Smooth muscle cell (in vitro differentiated cells): ENCODE data around the gene KCNK18. TPM values are rescaled to one million over a fixed set of nuclear protein-coding genes. Genes with fewer than 3 reads are reported as not detected.

Experiments
- DNase-seq: peaks from one replicate; lab custom pipeline; 2025; ENCODE audit not compliant: unreplicated experiment; lab: John Stamatoyannopoulos, UW
- H2AFZ ChIP-seq: fragments of 200-600 bp; sonication (generic); 2 replicates; pipeline ENCODE4 v1.6.0; 2016; ENCODE audit warnings: antibody characterized with exemption, low read depth, mild to moderate bottlenecking
- H3F3A ChIP-seq: fragments of 200-600 bp; sonication (generic); 2 replicates; pipeline ENCODE4 v1.6.0; 2017; ENCODE audit warnings: antibody characterized with exemption, low read depth
- H3K27ac ChIP-seq: fragments of 200-600 bp; sonication (generic); 2 replicates; pipeline ENCODE4 v1.5.1; 2016; ENCODE audit warnings: low read depth, mild to moderate bottlenecking
- H3K27me3 ChIP-seq: fragments of 200-600 bp; sonication (generic); 2 replicates; pipeline ENCODE4 v1.6.1; 2016; ENCODE audit warnings: low read depth, mild to moderate bottlenecking
- H3K36me3 ChIP-seq: fragments of 200-600 bp; sonication (generic); 2 replicates; pipeline ENCODE4 v1.5.1; 2016; ENCODE audit warnings: low read depth
- H3K4me1 ChIP-seq: fragments of 200-600 bp; sonication (generic); 2 replicates; pipeline ENCODE4 v1.5.1; 2016; ENCODE audit warnings: low read depth
- H3K4me2 ChIP-seq: fragments of 200-600 bp; sonication (generic); 2 replicates; pipeline ENCODE4 v1.6.0; 2016; ENCODE audit warnings: mild to moderate bottlenecking
- H3K4me3 ChIP-seq: fragments of 200-600 bp; sonication (generic); 2 replicates; pipeline ENCODE4 v1.5.1; 2016; ENCODE audit warnings: mild to moderate bottlenecking
- H3K79me2 ChIP-seq: fragments of 200-600 bp; sonication (generic); 2 replicates; pipeline ENCODE4 v1.6.0; 2016; ENCODE audit warnings: low read depth, mild to moderate bottlenecking
- H3K9ac ChIP-seq: fragments of 200-600 bp; sonication (generic); 2 replicates; pipeline ENCODE4 v1.6.0; 2016; ENCODE audit warnings: low read depth
- H3K9me3 ChIP-seq: fragments of 200-600 bp; sonication (generic); replicated peaks from 2 replicates; pipeline ENCODE4 v1.5.1; 2016; ENCODE audit warnings: low read depth
- H4K20me1 ChIP-seq: fragments of 200-600 bp; sonication (generic); 2 replicates; pipeline ENCODE4 v1.6.0; 2016; ENCODE audit warnings: low read depth
- CTCF ChIP-seq: fragments of 200-600 bp; sonication (generic); IDR thresholded peaks from 2 replicates; pipeline ENCODE4 v1.5.1; 2017; ENCODE audit warnings: borderline replicate concordance, mild to moderate bottlenecking, antibody characterized with exemption; ENCODE audit not compliant: insufficient read depth, poor library complexity, severe bottlenecking
- WGBS: methylation state at CpG from one replicate; pipeline ENCODE4 v1.1.7; 2016; ENCODE audit warnings: low lambda C conversion rate; 5-methylcytosine and 5-hydroxymethylcytosine counted together
- polyA plus RNA-seq: library from polyadenylated mRNA; unstranded; fragments of >200 nt; fragmentation: Nextera tagmentation; extraction: Ambion mirVana; gene quantifications from 2 replicates; pipeline ENCODE4 v1.2.1, GENCODE V29; 2016
- total RNA-seq: library from RNA; depleted of rRNA; stranded (reverse); fragments of >200 nt; gene quantifications from 2 replicates; pipeline ENCODE4 v1.2.3, GENCODE V29; 2014

KCNK18 gene
- total and polyA plus RNA-seq, 2 experiments from 2014 or later: not detected

- Histone ChIP-seq H3K27ac (no peak overlapping the region), H3K4me1 (peaks cover 4% of the 10 kb centered on the region), H4K20me1 (no peaks in the 10 kb centered on the region), H2AFZ (no peak overlapping the region), H3K79me2 (no peaks in the 10 kb centered on the region), H3K36me3 (no peaks in the 10 kb centered on the region), H3K4me2 (no peak overlapping the region), H3K4me3 (no peak overlapping the region), H3K27me3 (peaks cover 49% of the 10 kb centered on the region), H3F3A (no peaks in the 10 kb centered on the region), H3K9me3 (no peaks in the 10 kb centered on the region), H3K9ac (no peak overlapping the region)
- no peak for DNase-seq
- TF ChIP-seq CTCF: no peak
- 90% methylated on average over 8 of the region's 8 CpGs for WGBS
Measured at GRCh38 chr10:117218654-117219053, 21.4 kb downstream of the KCNK18 start.

- Histone ChIP-seq H3K4me1 (peaks cover 4% of the 10 kb centered on the region), H3F3A (no peaks in the 10 kb centered on the region), H3K4me3 (no peak overlapping the region), H3K4me2 (no peak overlapping the region), H4K20me1 (no peaks in the 10 kb centered on the region), H3K27me3 (peaks cover 23% of the 10 kb centered on the region), H3K79me2 (no peaks in the 10 kb centered on the region), H3K36me3 (no peaks in the 10 kb centered on the region), H2AFZ (no peak overlapping the region), H3K9ac (no peak overlapping the region), H3K27ac (no peak overlapping the region), H3K9me3 (no peaks in the 10 kb centered on the region)
- 53% methylated on average over 10 of the region's 10 CpGs for WGBS
- DNase-seq: no peak
- TF ChIP-seq CTCF: no peak
Measured at GRCh38 chr10:117221156-117221711, 23.9 kb downstream of the KCNK18 start.

- Histone ChIP-seq H3K9ac (no peak overlapping the region), H3K4me2 (no peak overlapping the region), H3K36me3 (no peaks in the 10 kb centered on the region), H4K20me1 (no peaks in the 10 kb centered on the region), H3K4me1 (no peaks in the 10 kb centered on the region), H3K79me2 (no peaks in the 10 kb centered on the region), H3K27ac (no peak overlapping the region), H3K27me3 (peaks cover 21% of the 10 kb centered on the region), H3F3A (no peaks in the 10 kb centered on the region), H3K9me3 (no peaks in the 10 kb centered on the region), H3K4me3 (no peak overlapping the region), H2AFZ (no peak overlapping the region)
- 90% methylated on average over 5 of the region's 5 CpGs for WGBS
- DNase-seq: no peak
- no peak for TF ChIP-seq CTCF
Measured at GRCh38 chr10:117222552-117222951, 25.3 kb downstream of the KCNK18 start.

- no peaks in the 10 kb centered on the region for H3K79me2 ChIP-seq
- no peaks in the 10 kb centered on the region for H3K36me3 ChIP-seq
- no peak overlapping the region for H3K27ac ChIP-seq
- no peaks in the 10 kb centered on the region for H3F3A ChIP-seq
- H3K9me3 ChIP-seq: no peaks in the 10 kb centered on the region
- DNase-seq: no peak
- no peak for TF ChIP-seq CTCF
- no peaks in the 10 kb centered on the region for H3K4me1 ChIP-seq
- no peak overlapping the region for H3K4me3 ChIP-seq
- H3K9ac ChIP-seq: no peak overlapping the region
- no peaks in the 10 kb centered on the region for H4K20me1 ChIP-seq
- H2AFZ ChIP-seq: no peak overlapping the region
- H3K4me2 ChIP-seq: no peak overlapping the region
- peaks cover 20% of the 10 kb centered on the region for H3K27me3 ChIP-seq
- WGBS: 86% methylated on average over 4 of the region's 4 CpGs
Measured at GRCh38 chr10:117222976-117223692, 25.8 kb downstream of the KCNK18 start.
